ENCODE results near the gene PVR. TPM values are rescaled to one million over a fixed set of nuclear protein-coding genes. Genes with fewer than 3 reads are reported as not detected.

PVR gene, protein sequence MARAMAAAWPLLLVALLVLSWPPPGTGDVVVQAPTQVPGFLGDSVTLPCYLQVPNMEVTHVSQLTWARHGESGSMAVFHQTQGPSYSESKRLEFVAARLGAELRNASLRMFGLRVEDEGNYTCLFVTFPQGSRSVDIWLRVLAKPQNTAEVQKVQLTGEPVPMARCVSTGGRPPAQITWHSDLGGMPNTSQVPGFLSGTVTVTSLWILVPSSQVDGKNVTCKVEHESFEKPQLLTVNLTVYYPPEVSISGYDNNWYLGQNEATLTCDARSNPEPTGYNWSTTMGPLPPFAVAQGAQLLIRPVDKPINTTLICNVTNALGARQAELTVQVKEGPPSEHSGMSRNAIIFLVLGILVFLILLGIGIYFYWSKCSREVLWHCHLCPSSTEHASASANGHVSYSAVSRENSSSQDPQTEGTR
- total RNA-seq (2022; extraction: Qiagen RNA extraction), result 107 to 123 TPM (median 118 TPM) in 5 replicates

DNA sequence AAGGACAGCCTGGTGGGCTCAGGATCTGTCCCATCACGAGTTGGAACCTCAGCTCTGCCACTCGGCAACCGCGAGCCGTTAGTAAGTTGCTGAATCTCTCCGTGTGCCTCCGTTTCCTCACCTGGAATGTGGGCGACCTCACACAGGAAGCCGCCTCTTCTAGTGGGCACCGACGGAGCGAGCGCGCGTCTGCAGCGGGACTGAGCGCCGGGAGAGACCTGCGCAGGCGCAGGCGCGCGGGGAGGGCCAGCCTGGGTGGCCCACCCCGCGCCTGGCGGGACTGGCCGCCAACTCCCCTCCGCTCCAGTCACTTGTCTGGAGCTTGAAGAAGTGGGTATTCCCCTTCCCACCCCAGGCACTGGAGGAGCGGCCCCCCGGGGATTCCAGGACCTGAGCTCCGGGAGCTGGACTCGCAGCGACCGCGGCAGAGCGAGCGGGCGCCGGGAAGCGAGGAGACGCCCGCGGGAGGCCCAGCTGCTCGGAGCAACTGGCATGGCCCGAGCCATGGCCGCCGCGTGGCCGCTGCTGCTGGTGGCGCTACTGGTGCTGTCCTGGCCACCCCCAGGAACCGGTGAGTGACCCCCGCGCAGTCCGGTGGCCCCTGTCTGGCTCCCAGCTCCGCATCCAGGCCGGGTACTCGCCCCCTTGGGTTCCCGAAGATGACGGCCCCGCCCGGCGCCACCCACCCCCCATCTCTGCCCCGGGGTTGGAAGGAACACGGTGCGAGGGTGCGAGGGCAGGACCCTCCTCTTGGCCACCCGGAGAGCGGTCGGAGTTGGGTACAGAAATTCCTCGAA lies at the start of gene PVR:
Gene PVR, plus strand, starts transcription at position 306 of the 797 bp plus-strand sequence. Its CDS starts 187 bp downstream, at position 493.

GRCh38 chr19:44613295-44614178 lies 30.2 kb upstream of the PVR start, which contains the start of gene IGSF23:
Gene IGSF23 (plus strand): TSS chr19:44613563. CDS start chr19:44613646, 83 bp downstream.

GRCh38 chr19:44671400-44671799 lies 27.7 kb downstream of the PVR start, which contains the start of gene CEACAM19:
Gene CEACAM19 (plus strand): TSS chr19:44671482. CDS start chr19:44671932, 450 bp downstream.

GRCh38 chr19:44698492-44699201 lies 54.9 kb downstream of the PVR start, which contains the start of gene CEACAM16:
Gene CEACAM16 (plus strand): TSS chr19:44699151. CDS start chr19:44701457, 2,306 bp downstream.

Other genes with a start within 250 kb of the PVR start
- gene ZNF285, start 242.3 kb upstream of the PVR start, total RNA-seq (2022; extraction: Qiagen RNA extraction), result 1.6 to 2.3 TPM (median 2.1 TPM) in 5 replicates
- 2.3 to 3.2 TPM (median 2.3 TPM) in 5 replicates for gene ZNF229, start 195.4 kb upstream of the PVR start, total RNA-seq (2022; extraction: Qiagen RNA extraction)
- 7.3 to 9.2 TPM (median 7.5 TPM) in 5 replicates for gene ZNF180, start 143.4 kb upstream of the PVR start, total RNA-seq (2022; extraction: Qiagen RNA extraction)
- gene CEACAM20, start 114.2 kb upstream of the PVR start, total RNA-seq (2022; extraction: Qiagen RNA extraction), result 0.03 to 0.05 TPM (median 0.05 TPM) in 3 of 5 replicates, not detected in the others
- 0.36 to 0.67 TPM (median 0.42 TPM) in 5 replicates for gene IGSF23, start 30.3 kb upstream of the PVR start, total RNA-seq (2022; extraction: Qiagen RNA extraction)
- gene CEACAM19, start 27.6 kb downstream of the PVR start, total RNA-seq (2022; extraction: Qiagen RNA extraction), result 7.7 to 12.3 TPM (median 9.2 TPM) in 5 replicates
- gene CEACAM16, start 55.2 kb downstream of the PVR start, total RNA-seq (2022; extraction: Qiagen RNA extraction), result 0.03 to 0.13 TPM (median 0.11 TPM) in 5 replicates
- gene BCL3, start 104.8 kb downstream of the PVR start, total RNA-seq (2022; extraction: Qiagen RNA extraction), result 30.5 to 57.6 TPM (median 56.5 TPM) in 5 replicates
- 0.06 TPM in 1 of 5 replicates, not detected in the others for gene CBLC, start 134.0 kb downstream of the PVR start, total RNA-seq (2022; extraction: Qiagen RNA extraction)
- gene BCAM, start 165.2 kb downstream of the PVR start, total RNA-seq (2022; extraction: Qiagen RNA extraction), result 68.3 to 86.8 TPM (median 84.1 TPM) in 5 replicates
- gene NECTIN2, start 202.4 kb downstream of the PVR start, total RNA-seq (2022; extraction: Qiagen RNA extraction), result 71.2 to 83.6 TPM (median 79.1 TPM) in 5 replicates
- 182 to 258 TPM (median 243 TPM) in 5 replicates for gene TOMM40, start 247.3 kb downstream of the PVR start, total RNA-seq (2022; extraction: Qiagen RNA extraction)